Memory B cell (primary cell): ENCODE results near the gene RTF2.
A peak's percentile ranks its signal among the peaks of the same experiment; 100 is the strongest.

Experiments
- ATAC-seq: fragments of 150-1000 bp; cut with Tn5 transposase; 2 replicates; pipeline ENCODE4 v1.10.0; 2021; ENCODE audit warnings: low read depth, mild to moderate bottlenecking, moderate library complexity
- DNase-seq, 2 donors: peaks; one replicate each; pipeline ENCODE4 v3.0.0; 2022; ENCODE audit warnings: low spot score in 2 of 2
- H3K27ac Mint-ChIP-seq: one replicate; pipeline ENCODE4 v1.8.0; 2022; ENCODE audit warnings: mild to moderate bottlenecking, moderate library complexity, mixed read lengths
- H3K27me3 Mint-ChIP-seq: one replicate; pipeline ENCODE4 v1.8.0; 2022; ENCODE audit warnings: mixed read lengths
- H3K36me3 Mint-ChIP-seq: one replicate; pipeline ENCODE4 v1.8.0; 2022; ENCODE audit warnings: mild to moderate bottlenecking, mixed read lengths
- H3K4me1 Mint-ChIP-seq: one replicate; pipeline ENCODE4 v1.8.0; 2022; ENCODE audit warnings: mixed read lengths
- H3K4me3 Mint-ChIP-seq: one replicate; pipeline ENCODE4 v1.8.0; 2022; ENCODE audit warnings: mild to moderate bottlenecking, moderate library complexity, mixed read lengths
- H3K9me3 Mint-ChIP-seq: one replicate; pipeline ENCODE4 v1.8.0; 2022; ENCODE audit warnings: mixed read lengths

The RTF2 gene

GRCh38 chr20:56429502-56429901 lies 38.9 kb upstream of the RTF2 start:
- Mint-ChIP-seq H3K4me3 (peak overlapping the region; percentile 74), H3K9me3 (peaks cover 1% of the 10 kb centered on the region), H3K36me3 (peaks cover 2% of the 10 kb centered on the region), H3K4me1 (peaks cover 18% of the 10 kb centered on the region), H3K27ac (peak overlapping the region; percentile 28), H3K27me3 (no peaks in the 10 kb centered on the region)
- ATAC-seq = peak; percentile 51
- no peak for DNase-seq

GRCh38 chr20:56429941-56430340 lies 38.5 kb upstream of the RTF2 start:
- H3K4me1 Mint-ChIP-seq = peaks cover 19% of the 10 kb centered on the region
- peak overlapping the region; percentile 28 for H3K27ac Mint-ChIP-seq
- ATAC-seq = no peak

GRCh38 chr20:56430461-56430860 lies 38.0 kb upstream of the RTF2 start:
- no peak overlapping the region for H3K4me3 Mint-ChIP-seq
- peaks cover 1% of the 10 kb centered on the region for H3K9me3 Mint-ChIP-seq

More at GRCh38 chr20:56429941-56430340, 38.5 kb upstream of the RTF2 start:
- peaks cover 2% of the 10 kb centered on the region for H3K36me3 Mint-ChIP-seq
- DNase-seq = no peak
- peak overlapping the region; percentile 74 for H3K4me3 Mint-ChIP-seq
- no peaks in the 10 kb centered on the region for H3K27me3 Mint-ChIP-seq
- H3K9me3 Mint-ChIP-seq = peaks cover 1% of the 10 kb centered on the region

GRCh38 chr20:56430957-56431356 lies 37.5 kb upstream of the RTF2 start:
- Mint-ChIP-seq H3K36me3 (peaks cover 2% of the 10 kb centered on the region), H3K4me1 (peaks cover 23% of the 10 kb centered on the region), H3K4me3 (no peak overlapping the region), H3K27ac (no peak overlapping the region), H3K9me3 (peaks cover 1% of the 10 kb centered on the region), H3K27me3 (no peaks in the 10 kb centered on the region)
- ATAC-seq (no peak), DNase-seq (no peak)

More at GRCh38 chr20:56430461-56430860, 38.0 kb upstream of the RTF2 start:
- H3K36me3 Mint-ChIP-seq = peaks cover 2% of the 10 kb centered on the region
- peaks cover 23% of the 10 kb centered on the region for H3K4me1 Mint-ChIP-seq
- H3K27ac Mint-ChIP-seq = no peak overlapping the region
- no peaks in the 10 kb centered on the region for H3K27me3 Mint-ChIP-seq
- DNase-seq (no peak), ATAC-seq (no peak)

- Mint-ChIP-seq H3K4me3 (no peak overlapping the region), H3K27me3 (no peaks in the 10 kb centered on the region), H3K4me1 (peaks cover 23% of the 10 kb centered on the region), H3K9me3 (peaks cover 1% of the 10 kb centered on the region), H3K36me3 (peaks cover 2% of the 10 kb centered on the region), H3K27ac (no peak overlapping the region)
- DNase-seq = no peak
- no peak for ATAC-seq
Observed at GRCh38 chr20:56431471-56431870, 37.0 kb upstream of the RTF2 start.

DNA sequence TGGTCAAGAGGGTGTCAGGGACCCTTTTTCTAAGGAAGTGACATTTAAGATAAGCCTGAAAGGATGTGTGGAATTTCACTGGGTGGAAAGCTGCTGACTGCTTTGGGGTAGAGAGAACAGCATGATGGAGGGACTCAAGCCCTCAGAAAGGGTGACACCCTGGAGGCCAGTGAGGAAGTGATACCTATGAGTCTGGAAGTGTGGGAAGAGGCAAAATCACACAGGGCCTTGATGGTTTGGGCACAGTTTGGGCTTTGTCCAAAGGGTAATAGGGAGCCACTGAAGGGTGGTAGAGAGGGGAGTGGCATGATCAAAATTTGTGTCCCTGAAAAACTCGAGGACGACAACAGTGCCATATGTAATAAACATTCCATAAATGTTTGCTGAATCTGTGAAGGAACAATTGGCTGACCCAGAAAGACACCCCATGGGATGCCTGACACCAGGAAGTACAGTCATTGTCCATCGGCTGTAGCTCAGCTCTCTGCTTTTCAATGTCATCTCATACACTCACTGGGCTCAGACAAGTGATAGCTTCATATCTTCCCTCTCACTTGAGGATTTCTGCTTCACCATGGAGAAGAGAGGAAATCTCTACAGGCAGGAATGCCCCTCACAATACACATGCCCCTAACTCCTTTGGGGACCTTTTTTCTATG lies 35.1 kb upstream of the RTF2 start:
- peaks cover 2% of the 10 kb centered on the region for H3K36me3 Mint-ChIP-seq
- ATAC-seq (no peak), DNase-seq (no peak)
- H3K27me3 Mint-ChIP-seq = no peaks in the 10 kb centered on the region
- H3K9me3 Mint-ChIP-seq = peaks cover 1% of the 10 kb centered on the region
- H3K4me3 Mint-ChIP-seq = no peak overlapping the region
- peaks cover 21% of the 10 kb centered on the region for H3K4me1 Mint-ChIP-seq
- H3K27ac Mint-ChIP-seq = no peak overlapping the region

- no peaks in the 10 kb centered on the region for H3K27me3 Mint-ChIP-seq
- H3K27ac Mint-ChIP-seq = no peak overlapping the region
- H3K36me3 Mint-ChIP-seq = peaks cover 2% of the 10 kb centered on the region
- H3K4me3 Mint-ChIP-seq = no peak overlapping the region
- peaks cover 1% of the 10 kb centered on the region for H3K9me3 Mint-ChIP-seq
- H3K4me1 Mint-ChIP-seq = peaks cover 21% of the 10 kb centered on the region
- no peak for ATAC-seq
- no peak for DNase-seq
Observed at GRCh38 chr20:56433880-56434255, 34.6 kb upstream of the RTF2 start.

GRCh38 chr20:56437196-56437960 lies 31.0 kb upstream of the RTF2 start:
- ATAC-seq (no peak), DNase-seq (no peak)
- peaks cover 10% of the 10 kb centered on the region for H3K4me1 Mint-ChIP-seq
- H3K4me3 Mint-ChIP-seq = no peak overlapping the region
- H3K27me3 Mint-ChIP-seq = no peaks in the 10 kb centered on the region
- no peaks in the 10 kb centered on the region for H3K9me3 Mint-ChIP-seq
- H3K27ac Mint-ChIP-seq = no peak overlapping the region
- H3K36me3 Mint-ChIP-seq = no peaks in the 10 kb centered on the region

- no peak overlapping the region for H3K4me3 Mint-ChIP-seq
- H3K9me3 Mint-ChIP-seq = no peaks in the 10 kb centered on the region
- ATAC-seq (no peak), DNase-seq (no peak)
- no peaks in the 10 kb centered on the region for H3K36me3 Mint-ChIP-seq
- no peaks in the 10 kb centered on the region for H3K27me3 Mint-ChIP-seq
- no peak overlapping the region for H3K27ac Mint-ChIP-seq
- H3K4me1 Mint-ChIP-seq = peaks cover 10% of the 10 kb centered on the region
Observed at GRCh38 chr20:56438284-56438683, 30.1 kb upstream of the RTF2 start.

DNA sequence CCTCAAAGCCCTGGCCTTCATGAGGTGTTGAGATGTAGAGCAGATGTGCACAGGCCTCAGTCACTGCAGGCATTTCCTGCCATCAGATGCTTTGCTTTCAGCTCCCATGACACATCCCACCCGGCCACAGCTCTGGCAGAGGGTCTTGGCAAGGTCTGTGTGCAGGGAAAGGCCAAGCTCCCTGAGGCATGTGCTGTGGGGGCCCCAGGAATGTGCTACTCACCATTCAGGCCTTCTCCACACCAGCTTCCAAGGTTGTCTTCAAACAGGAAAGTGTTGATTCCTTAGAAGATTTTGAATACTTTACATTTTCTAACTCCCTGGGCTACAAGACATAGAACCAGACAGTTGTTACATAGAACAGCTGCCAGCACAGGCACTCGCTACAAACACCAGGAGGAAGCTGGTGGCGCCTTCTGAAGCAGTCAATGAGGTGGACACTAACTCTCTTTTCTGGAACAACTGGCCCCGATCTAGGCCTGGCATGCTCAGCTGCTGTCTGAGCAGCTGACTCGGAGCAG lies 28.6 kb upstream of the RTF2 start:
- Mint-ChIP-seq H3K27me3 (peaks cover 3% of the 10 kb centered on the region), H3K4me1 (peaks cover 10% of the 10 kb centered on the region), H3K27ac (no peak overlapping the region), H3K9me3 (no peaks in the 10 kb centered on the region), H3K4me3 (no peak overlapping the region), H3K36me3 (no peaks in the 10 kb centered on the region)
- no peak for DNase-seq
- no peak for ATAC-seq

DNA sequence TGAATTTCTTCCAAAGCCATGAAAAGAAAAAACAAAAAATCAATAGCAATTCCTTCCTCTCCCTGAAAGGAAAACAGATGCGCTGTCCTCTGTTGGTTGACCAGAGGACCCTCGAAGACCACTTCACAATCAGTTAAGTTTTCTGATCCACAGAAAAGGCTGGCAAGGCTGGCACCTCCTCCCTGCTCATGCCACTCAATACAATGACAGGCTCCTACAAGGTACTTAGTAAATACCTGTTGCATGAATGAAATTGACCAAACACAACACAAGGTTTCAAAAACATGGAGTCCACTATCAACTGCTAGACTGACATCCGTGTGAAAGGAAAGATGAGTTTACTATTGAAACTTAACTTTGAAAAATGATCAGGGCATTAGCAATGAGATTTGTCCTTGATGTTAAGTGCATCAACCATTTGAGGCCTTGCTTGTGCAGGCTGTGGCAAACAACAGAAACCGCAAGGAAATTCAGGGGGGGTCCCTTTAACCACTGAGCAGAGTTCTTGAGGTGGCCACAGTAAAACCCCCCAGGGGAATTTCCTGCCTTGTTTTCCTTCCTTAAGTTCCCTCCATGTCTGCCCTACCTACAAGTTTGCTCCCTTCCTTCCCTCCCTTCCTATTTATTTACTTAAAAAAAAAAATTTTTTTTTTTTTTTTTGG lies 27.9 kb upstream of the RTF2 start:
- peaks cover 5% of the 10 kb centered on the region for H3K4me1 Mint-ChIP-seq

DNA sequence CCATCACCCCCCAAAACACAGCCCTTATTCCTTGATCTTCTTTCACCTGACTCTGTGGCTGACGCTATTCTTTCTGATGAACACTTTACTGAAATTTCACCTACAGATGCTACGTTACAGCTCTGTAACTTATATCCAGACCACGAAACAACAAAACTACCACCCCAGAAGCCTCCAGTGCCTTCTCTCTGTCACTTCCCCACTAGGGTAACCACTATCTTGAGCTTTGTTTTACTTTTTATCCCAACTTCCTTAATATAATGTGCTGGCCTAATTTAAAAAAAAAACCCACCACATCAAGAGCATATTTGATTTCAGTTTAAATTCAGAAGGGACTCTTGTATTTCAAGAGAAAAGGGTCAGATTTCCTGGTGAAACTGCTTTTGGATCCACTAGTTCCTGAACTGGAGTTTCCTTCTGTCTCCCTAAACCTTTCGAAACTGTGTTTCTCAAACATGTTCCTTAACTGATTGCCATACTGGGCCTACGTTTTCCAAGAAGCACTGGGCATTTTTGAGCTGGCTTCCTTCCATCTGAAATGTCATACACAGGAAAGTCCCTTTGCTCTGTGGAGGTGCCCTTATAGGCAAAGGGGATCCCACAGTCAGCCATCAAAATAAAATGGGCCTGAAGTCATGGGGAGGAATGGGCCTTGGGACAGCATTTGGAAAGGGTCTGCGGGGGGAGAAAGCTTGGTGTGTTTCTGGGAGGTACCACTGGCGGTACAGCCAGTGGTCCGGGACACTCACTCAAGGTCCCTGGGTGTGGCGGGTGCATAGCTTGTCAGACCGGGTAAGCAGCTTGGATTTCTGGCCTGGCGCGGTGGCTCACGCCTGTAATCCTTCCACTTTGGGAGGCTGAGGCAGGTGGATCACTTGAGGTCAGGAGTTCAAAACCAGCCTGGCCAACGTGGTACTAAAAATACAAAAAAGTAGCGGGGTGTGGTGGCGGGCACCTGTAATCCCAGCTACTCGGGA lies 25.8 kb upstream of the RTF2 start:
- no peak for ATAC-seq
- peaks cover 5% of the 10 kb centered on the region for H3K4me1 Mint-ChIP-seq
- no peak overlapping the region for H3K27ac Mint-ChIP-seq
- no peaks in the 10 kb centered on the region for H3K36me3 Mint-ChIP-seq
- no peak overlapping the region for H3K4me3 Mint-ChIP-seq
- no peaks in the 10 kb centered on the region for H3K9me3 Mint-ChIP-seq
- H3K27me3 Mint-ChIP-seq = peaks cover 5% of the 10 kb centered on the region
- DNase-seq = no peak

More for the DNA sequence above, 27.9 kb upstream of the RTF2 start:
- ATAC-seq (peak; percentile 37), DNase-seq (no peak)
- H3K27ac Mint-ChIP-seq = no peak overlapping the region
- H3K4me3 Mint-ChIP-seq = no peak overlapping the region
- no peaks in the 10 kb centered on the region for H3K36me3 Mint-ChIP-seq
- peaks cover 5% of the 10 kb centered on the region for H3K27me3 Mint-ChIP-seq
- no peaks in the 10 kb centered on the region for H3K9me3 Mint-ChIP-seq
